Measurements from ENCODE around the gene SLC19A2. TPM values are rescaled to one million over a fixed set of nuclear protein-coding genes. Genes with fewer than 3 reads are reported as not detected.

SLC19A2 gene
- total RNA-seq, 2 donors from 2014 or later, result 10.6 to 18.7 TPM

- Histone ChIP-seq H3K4me3 (no peak overlapping the region), H3K36me3 (no peaks in the 10 kb centered on the region), H3K27ac (no peak overlapping the region), H3K27me3 (replicated peaks; ENCODE audit: insufficient read depth) (no peaks in the 10 kb centered on the region), H3K9me3 (no peaks in the 10 kb centered on the region), H3K4me1 (replicated peaks) (peaks cover 4% of the 10 kb centered on the region)
- TF ChIP-seq POLR2A (IDR thresholded peaks at IDR 0.05) (no peak), POLR2AphosphoS5 (IDR thresholded peaks at IDR 0.05) (no peak), CTCF (IDR thresholded peaks at IDR 0.05) (no peak)
- 31% methylated on average over 2 of the region's 2 CpGs for WGBS
- intact Hi-C loops (cut with DNase I), result no loop called here
- no peak for DNase-seq (ENCODE audit: low spot score)
Measured at GRCh38 chr1:169514566-169515270, 29.0 kb upstream of the SLC19A2 start.

GRCh38 chr1:169513208-169513607 is 27.5 kb upstream of the SLC19A2 start:
- DNase-seq (ENCODE audit: low spot score), result no peak
- H3K9me3 ChIP-seq, result no peaks in the 10 kb centered on the region
- no peak overlapping the region for H3K4me3 ChIP-seq
- TF ChIP-seq CTCF (IDR thresholded peaks at IDR 0.05) (no peak), POLR2A (IDR thresholded peaks at IDR 0.05) (no peak), POLR2AphosphoS5 (IDR thresholded peaks at IDR 0.05) (no peak)
- H3K27ac ChIP-seq, result no peak overlapping the region
- intact Hi-C loops (cut with DNase I), result no loop called here
- H3K36me3 ChIP-seq, result no peaks in the 10 kb centered on the region
- peaks cover 4% of the 10 kb centered on the region for H3K4me1 ChIP-seq (replicated peaks)
- H3K27me3 ChIP-seq (replicated peaks; ENCODE audit: insufficient read depth), result no peaks in the 10 kb centered on the region

- Histone ChIP-seq H3K4me1 (replicated peaks) (peaks cover 4% of the 10 kb centered on the region), H3K27ac (peak overlapping the region in 1 of 2 donors; percentile 50), H3K4me3 (no peak overlapping the region), H3K27me3 (replicated peaks; ENCODE audit: insufficient read depth) (no peaks in the 10 kb centered on the region), H3K9me3 (no peaks in the 10 kb centered on the region), H3K36me3 (no peaks in the 10 kb centered on the region)
- intact Hi-C loops (cut with DNase I), result loop anchor here (2.0 kb wide), 1 partner anchor 25 kb away; no protein-coding TSS in a partner anchor
- no peak for DNase-seq (ENCODE audit: low spot score)
- TF ChIP-seq CTCF (IDR thresholded peaks at IDR 0.05) (no peak), POLR2AphosphoS5 (IDR thresholded peaks at IDR 0.05) (peak; percentile 7)
- WGBS, result 38% methylated on average over 3 of the region's 3 CpGs
Measured at GRCh38 chr1:169511316-169512005, 25.7 kb upstream of the SLC19A2 start.

GRCh38 chr1:169510060-169510459 is 24.3 kb upstream of the SLC19A2 start:
- Histone ChIP-seq H3K27ac (no peak overlapping the region), H3K27me3 (replicated peaks; ENCODE audit: insufficient read depth) (no peaks in the 10 kb centered on the region), H3K4me1 (replicated peaks) (peaks cover 4% of the 10 kb centered on the region), H3K36me3 (no peaks in the 10 kb centered on the region), H3K9me3 (no peaks in the 10 kb centered on the region), H3K4me3 (no peak overlapping the region)
- no peak for TF ChIP-seq CTCF (IDR thresholded peaks at IDR 0.05)
- WGBS, result 96% methylated on average over 4 of the region's 4 CpGs
- intact Hi-C loops (cut with DNase I), result loop anchor here (2.0 kb wide), 1 partner anchor 23 kb away; no protein-coding TSS in a partner anchor
- no peak for DNase-seq (ENCODE audit: low spot score)

- DNase-seq (ENCODE audit: low spot score), result no peak
- Histone ChIP-seq H3K4me1 (replicated peaks) (peaks cover 4% of the 10 kb centered on the region), H3K27ac (no peak overlapping the region), H3K4me3 (no peak overlapping the region), H3K36me3 (no peaks in the 10 kb centered on the region), H3K27me3 (replicated peaks; ENCODE audit: insufficient read depth) (no peaks in the 10 kb centered on the region), H3K9me3 (no peaks in the 10 kb centered on the region)
- 67% methylated on average over 1 of the region's 1 CpG for WGBS
- intact Hi-C loops (cut with DNase I), result no loop called here
- TF ChIP-seq POLR2AphosphoS5 (IDR thresholded peaks at IDR 0.05) (no peak), CTCF (IDR thresholded peaks at IDR 0.05) (no peak), POLR2A (IDR thresholded peaks at IDR 0.05) (no peak)
Measured at GRCh38 chr1:169509354-169509753, 23.6 kb upstream of the SLC19A2 start.

All from prostate gland (tissue), 2 donors.